HFF-Myc (cell line): ENCODE results near the gene TRPC6.
"Not testable (repeated sequence)": the region's sequence is repeated elsewhere in the genome, so short reads cannot be mapped to it uniquely, and the experiment has no call there.

Experiments used
- DNase-seq: peaks from one replicate; pipeline ENCODE4 v3.0.0-alpha.2; 2011; ENCODE audit warnings: low read depth; ENCODE audit errors: extremely low read depth
- H3K4me3 ChIP-seq: replicated peaks from 2 replicates; pipeline ENCODE4 v1.5.1; 2011; ENCODE audit warnings: low read depth, mild to moderate bottlenecking, control low read depth, low read length
- CTCF ChIP-seq: IDR thresholded peaks from 2 replicates; pipeline ENCODE4 v1.5.1; 2012; ENCODE audit warnings: mild to moderate bottlenecking, low read depth, low read length, control low read depth; ENCODE audit errors: missing control alignments

TRPC6 gene

DNA sequence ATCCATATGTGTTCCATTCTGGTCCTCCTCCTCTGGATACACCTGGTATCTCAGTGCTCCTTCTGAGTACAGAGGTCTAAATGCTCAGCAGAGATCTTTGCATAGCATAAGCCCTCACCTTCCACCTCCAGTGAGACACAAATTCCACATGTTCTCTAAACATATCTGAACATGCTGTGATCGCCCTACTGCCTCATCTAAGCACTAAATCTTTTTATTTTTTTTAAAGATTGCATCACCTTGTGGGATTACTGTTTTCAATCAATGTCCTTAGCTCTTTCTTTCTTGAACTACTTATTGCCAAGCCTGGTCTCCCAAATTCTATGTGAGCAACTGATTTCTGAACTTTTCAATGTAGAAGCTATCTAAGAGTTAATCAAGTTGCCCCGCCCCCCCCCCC, 113.4 kb downstream of the TRPC6 start:
- no peak for TF ChIP-seq CTCF
- H3K4me3 ChIP-seq: no peak overlapping the region
- DNase-seq: no peak

- no peak overlapping the region for H3K4me3 ChIP-seq
- TF ChIP-seq CTCF: no peak
- no peak for DNase-seq
Observed at GRCh38 chr11:101466352-101466751, 117.5 kb downstream of the TRPC6 start.

DNA sequence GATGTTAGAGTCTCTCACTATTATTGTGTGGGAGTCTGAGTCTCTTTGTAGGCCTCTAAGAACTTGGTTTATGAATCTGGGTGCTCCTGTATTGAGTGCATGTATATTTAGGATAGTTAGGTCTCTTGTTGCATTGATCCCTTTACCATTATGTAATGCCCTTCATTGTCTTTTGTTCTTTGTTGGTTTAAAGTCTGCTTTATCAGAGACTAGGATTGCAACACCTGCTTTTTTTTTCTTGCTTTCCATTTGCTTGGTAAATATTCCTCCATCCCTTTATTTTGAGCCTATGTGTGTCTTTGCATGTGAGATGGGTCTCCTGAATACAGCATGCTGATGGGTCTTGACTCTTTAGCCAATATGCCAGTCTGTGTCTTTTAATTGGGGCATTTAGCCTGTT, 119.4 kb downstream of the TRPC6 start:
- not testable (repeated sequence) for H3K4me3 ChIP-seq, DNase-seq

DNA sequence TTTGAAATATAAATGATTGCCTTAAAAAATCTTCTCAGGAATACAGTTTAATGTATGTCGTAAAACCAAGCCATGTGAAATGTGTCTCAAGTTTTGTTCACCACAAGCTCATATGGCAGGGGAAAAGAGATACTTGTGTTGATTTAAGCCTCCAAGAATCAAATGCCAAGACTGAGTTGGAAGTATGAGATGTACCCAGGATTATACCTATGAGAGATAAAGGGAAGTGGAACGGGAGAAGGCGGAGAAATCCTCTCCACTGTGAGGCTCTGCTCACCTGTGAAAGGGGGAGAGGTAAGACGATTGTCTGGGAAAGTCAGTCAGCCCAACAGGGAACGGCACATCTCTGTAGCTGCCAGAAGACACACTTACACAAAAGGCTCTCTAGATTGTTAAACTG, 124.8 kb downstream of the TRPC6 start:
- TF ChIP-seq CTCF: no peak
- H3K4me3 ChIP-seq: no peak overlapping the region
- no peak for DNase-seq

GRCh38 chr11:101458161-101458560, 125.6 kb downstream of the TRPC6 start:
- no peak for TF ChIP-seq CTCF
- DNase-seq: no peak

GRCh38 chr11:101456812-101457211, 127.0 kb downstream of the TRPC6 start:
- no peak overlapping the region for H3K4me3 ChIP-seq
- TF ChIP-seq CTCF: no peak
- no peak for DNase-seq

More at GRCh38 chr11:101458161-101458560, 125.6 kb downstream of the TRPC6 start:
- H3K4me3 ChIP-seq: no peak overlapping the region

DNA sequence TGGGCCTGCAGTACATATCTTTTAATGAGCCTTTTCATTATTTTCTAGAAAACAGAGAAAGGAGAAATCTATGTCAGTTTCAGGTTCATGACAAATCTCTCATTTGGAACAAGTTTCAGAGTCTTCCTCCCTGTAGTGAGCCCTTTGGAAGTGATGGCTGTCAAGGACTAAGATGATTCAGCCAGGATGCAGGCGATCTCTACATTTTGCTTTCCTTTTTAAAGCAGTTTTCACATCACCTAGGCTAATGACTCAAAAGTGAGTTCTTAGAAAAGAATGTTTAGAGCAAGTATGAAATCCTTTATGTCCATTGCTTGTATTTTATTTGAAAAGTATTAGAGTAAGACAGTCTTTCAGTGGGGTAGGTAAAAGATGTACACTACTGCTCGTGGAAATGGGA, 130.1 kb downstream of the TRPC6 start:
- DNase-seq: no peak
- TF ChIP-seq CTCF: no peak
- H3K4me3 ChIP-seq: no peak overlapping the region
